IMR-90 (cell line): Measurements from ENCODE around the gene SNX1. TPM values are rescaled to one million over a fixed set of nuclear protein-coding genes. Genes with fewer than 3 reads are reported as not detected.
A peak's percentile ranks its signal among the peaks of the same experiment; 100 is the strongest.

Experiments
- ATAC-seq: fragments of 200-7000 bp; cut with Tn5 transposase; 2 replicates; pipeline ENCODE4 v1.9.1; 2020; ENCODE audit warnings: low read depth, mild to moderate bottlenecking, moderate library complexity
- BruUV-seq: library from RNA; stranded (reverse); fragments of 400-500 nt; replicated peaks from 2 replicates; lab custom pipeline; 2021; lab: Mats Ljungman, UMichigan
- CTCF ChIA-PET: fragments of 300-600 bp; formaldehyde crosslinking; extraction: SDS; loops from one replicate; lab custom pipeline; 2021; ENCODE audit warnings: antibody characterized with exemption; lab: Yijun Ruan, JAX
- POLR2A ChIA-PET: fragments of 300-600 bp; sonication (Branson Sonifier 250); formaldehyde crosslinking; loops from one replicate; lab custom pipeline; 2022; ENCODE audit warnings: antibody characterized with exemption; ENCODE audit not compliant: unreplicated experiment; lab: Charles Lee
- DNase-seq: peaks from one replicate; pipeline ENCODE4 v3.0.0; 2013
- H2AFZ ChIP-seq: replicated peaks from 2 replicates; pipeline ENCODE3; 2013; ENCODE audit warnings: low read length, mild to moderate bottlenecking; ENCODE audit not compliant: poor library complexity
- H2AK5ac ChIP-seq: 2 replicates; pipeline ENCODE4 v1.6.1; 2013; ENCODE audit warnings: low read depth, low read length, inconsistent platforms
- H2AK9ac ChIP-seq: replicated peaks from 2 replicates; pipeline ENCODE3; 2013; ENCODE audit warnings: mild to moderate bottlenecking, low read depth, low read length, moderate library complexity; ENCODE audit not compliant: poor library complexity
- H2BK120ac ChIP-seq: 2 replicates; pipeline ENCODE4 v1.6.1; 2013; ENCODE audit warnings: low read depth, low read length, inconsistent platforms
- H2BK15ac ChIP-seq: 3 replicates; pipeline ENCODE4 v1.6.1; 2013; ENCODE audit warnings: low read depth, low read length, inconsistent platforms
- H2BK20ac ChIP-seq: 2 replicates; pipeline ENCODE4 v1.6.1; 2013; ENCODE audit warnings: low read depth, mild to moderate bottlenecking, inconsistent platforms, low read length, moderate library complexity
- H2BK5ac ChIP-seq: 2 replicates; pipeline ENCODE4 v1.6.1; 2013; ENCODE audit warnings: mild to moderate bottlenecking, low read depth, low read length, inconsistent platforms; ENCODE audit not compliant: poor library complexity, severe bottlenecking
- H3K14ac ChIP-seq: replicated peaks from 2 replicates; pipeline ENCODE4 v1.6.1; 2013; ENCODE audit warnings: low read depth, low read length, inconsistent platforms
- H3K18ac ChIP-seq: 2 replicates; pipeline ENCODE4 v1.6.1; 2013; ENCODE audit warnings: low read depth, low read length, control low read depth
- H3K23ac ChIP-seq: 2 replicates; pipeline ENCODE4 v1.6.1; 2013; ENCODE audit warnings: low read depth, low read length, inconsistent platforms
- H3K27ac ChIP-seq: 2 replicates; pipeline ENCODE4 v1.5.1; 2013; ENCODE audit warnings: mild to moderate bottlenecking, control low read depth, low read length; ENCODE audit not compliant: insufficient read depth
- H3K27me3 ChIP-seq: 2 replicates; pipeline ENCODE4 v1.6.1; 2013; ENCODE audit warnings: low read length; ENCODE audit not compliant: control insufficient read depth, insufficient read depth
- H3K36me3 ChIP-seq: 2 replicates; pipeline ENCODE4 v1.6.1; 2013; ENCODE audit warnings: low read length, mixed read lengths; ENCODE audit not compliant: control insufficient read depth, insufficient read depth
- H3K4ac ChIP-seq: 2 replicates; pipeline ENCODE4 v1.6.1; 2013; ENCODE audit warnings: low read depth, low read length, inconsistent platforms
- H3K4me1 ChIP-seq: 2 replicates; pipeline ENCODE4 v1.6.1; 2013; ENCODE audit warnings: low read length, mixed read lengths; ENCODE audit not compliant: control insufficient read depth, insufficient read depth
- H3K4me2 ChIP-seq: 2 replicates; pipeline ENCODE4 v1.6.1; 2013; ENCODE audit warnings: low read depth, mild to moderate bottlenecking, control low read depth, low read length, moderate library complexity
- H3K4me3 ChIP-seq: 2 replicates; pipeline ENCODE4 v1.5.1; 2013; ENCODE audit warnings: low read depth, mild to moderate bottlenecking, control low read depth, low read length, moderate library complexity; ENCODE audit not compliant: insufficient read depth
- H3K56ac ChIP-seq: 2 replicates; pipeline ENCODE4 v1.6.1; 2013; ENCODE audit warnings: low read length, inconsistent platforms; ENCODE audit not compliant: insufficient read depth; ENCODE audit errors: extremely low read depth
- H3K79me1 ChIP-seq, 2 experiments: 2 replicates each; pipeline ENCODE4 v1.6.1; 2013; ENCODE audit warnings: low read length in 2 of 2, inconsistent platforms in 1 of 2, low read depth in 1 of 2
- H3K9ac ChIP-seq: 2 replicates; pipeline ENCODE4 v1.6.1; 2013; ENCODE audit warnings: low read depth, low read length, control low read depth
- H3K9me1 ChIP-seq: 2 replicates; pipeline ENCODE4 v1.6.1; 2013; ENCODE audit warnings: low read length, inconsistent platforms; ENCODE audit not compliant: insufficient read depth
- H3K9me3 ChIP-seq: 2 replicates; pipeline ENCODE4 v1.6.1; 2013; ENCODE audit warnings: low read length; ENCODE audit not compliant: control insufficient read depth, insufficient read depth
- H4K20me1 ChIP-seq: 2 replicates; pipeline ENCODE4 v1.6.1; 2013; ENCODE audit warnings: low read length, inconsistent platforms; ENCODE audit not compliant: insufficient read depth
- H4K5ac ChIP-seq: 2 replicates; pipeline ENCODE4 v1.6.1; 2013; ENCODE audit warnings: mild to moderate bottlenecking, low read depth, low read length, control low read depth
- H4K8ac ChIP-seq, 2 experiments: 2 replicates each; pipeline ENCODE4 v1.6.1; 2013; ENCODE audit warnings: low read depth in 2 of 2, low read length in 2 of 2, control low read depth in 1 of 2, inconsistent platforms in 1 of 2
- H4K91ac ChIP-seq: 2 replicates; pipeline ENCODE4 v1.6.1; 2013; ENCODE audit warnings: low read depth, low read length, inconsistent platforms; ENCODE audit not compliant: insufficient read depth
- MAFK ChIP-seq: IDR thresholded peaks from 2 replicates; pipeline ENCODE4 v1.6.1; 2012; ENCODE audit warnings: low read depth, low read length, improper control_type of control experiment
- MXI1 ChIP-seq: IDR thresholded peaks from 2 replicates; pipeline ENCODE4 v1.6.1; 2012; ENCODE audit warnings: low read depth, mild to moderate bottlenecking, low read length, moderate library complexity, borderline replicate concordance
- RAD21 ChIP-seq: IDR thresholded peaks from 2 replicates; pipeline ENCODE4 v1.6.1; 2012; ENCODE audit warnings: low read length, improper control_type of control experiment
- RCOR1 ChIP-seq: IDR thresholded peaks from 2 replicates; pipeline ENCODE4 v1.6.1; 2012; ENCODE audit warnings: mild to moderate bottlenecking, low read length, improper control_type of control experiment; ENCODE audit not compliant: insufficient replicate concordance
- WGBS, 2 experiments: methylation state at CpG; one replicate each; pipeline versions ENCODE4 v1.1.5 to v1.1.7; 2013; ENCODE audit warnings: missing lambda C conversion rate in 2 of 2; ENCODE audit not compliant: insufficient read length in 1 of 2; ENCODE audit errors: extremely low coverage in 2 of 2; 5-methylcytosine and 5-hydroxymethylcytosine counted together
- dilution Hi-C: fragments of 300-500 bp; cut with HindIII; formaldehyde crosslinking; loops from one replicate; pipeline ENCODE4 v1.14.3; 2018; ENCODE audit warnings: low sequenced_read_pairs; ENCODE audit not compliant: unreplicated experiment
- in situ Hi-C: fragments of 300-500 bp; cut with MboI; formaldehyde crosslinking; loops from 3 replicates; pipeline ENCODE4 v1.14.3; 2019; ENCODE audit warnings: low sequenced_read_pairs, inconsistent platforms, mixed read lengths
- intact Hi-C: fragments of 100-400 bp; cut with micrococcal nuclease; formaldehyde crosslinking; loops from 2 replicates; pipeline ENCODE4 v1.10.0; 2022
- polyA plus RNA-seq, 3 experiments: library from polyadenylated mRNA; depleted of rRNA; stranded (reverse); fragments of >200 nt; gene quantifications; 2 replicates each; pipeline ENCODE4 v1.2.3, GENCODE V29; 2012; ENCODE audit warnings: low replicate concordance in 1 of 3
- total RNA-seq: library from RNA; depleted of rRNA; stranded (reverse); fragments of >200 nt; gene quantifications from 2 replicates; pipeline ENCODE4 v1.2.3, GENCODE V29; 2012

The SNX1 gene
- total and polyA plus RNA-seq, 2 of the 4 experiments (the other 2 are of a cell fraction): 35.3 to 72.3 TPM

GRCh38 chr15:64158363-64159134 lies 62.8 kb downstream of the SNX1 start:
- peaks cover 62% of the 10 kb centered on the region for H3K36me3 ChIP-seq
- TF ChIP-seq RAD21 (no peak), RCOR1 (no peak), MXI1 (no peak), MAFK (no peak)
- no peak overlapping the region for H2BK5ac ChIP-seq
- intact Hi-C loops (no loop called here), dilution Hi-C loops (no loop called here), in situ Hi-C loops (no loop called here)
- 100% methylated on average over 3 of the region's 11 CpGs; no CpG with 5 or more reads in 1 of the 2 experiments for WGBS, 2 experiments
- H3K9me1 ChIP-seq: peaks cover 12% of the 10 kb centered on the region
- no peak overlapping the region for H4K91ac ChIP-seq
- no peak overlapping the region for H3K4me2 ChIP-seq
- no peak overlapping the region for H2BK20ac ChIP-seq
- no peak overlapping the region for H2BK120ac ChIP-seq
- ChIA-PET POLR2A (no interaction called here), CTCF (no interaction called here)
- H3K9ac ChIP-seq: no peak overlapping the region
- DNase-seq (no peak), ATAC-seq (no peak)
- H3K23ac ChIP-seq: peak overlapping the region; percentile 52
- no peak overlapping the region for H3K18ac ChIP-seq
- no peak overlapping the region for H3K56ac ChIP-seq
- peaks cover 6% of the 10 kb centered on the region for H3K4me1 ChIP-seq
- BruUV-seq: no TSS peak
- no peak overlapping the region for H2BK15ac ChIP-seq
- H4K20me1 ChIP-seq: peaks cover 72% of the 10 kb centered on the region
- H3K79me1 ChIP-seq: peaks cover 27 to 42% of the 10 kb centered on the region in 2 experiments
- H3K4me3 ChIP-seq: no peak overlapping the region
- H3K27me3 ChIP-seq: no peaks in the 10 kb centered on the region
- H2AFZ ChIP-seq: no peak overlapping the region
- no peak overlapping the region for H3K27ac ChIP-seq
- peak overlapping the region; percentile 58 for H2AK9ac ChIP-seq
- no peak overlapping the region for H4K8ac ChIP-seq
- no peak overlapping the region for H4K5ac ChIP-seq
- H2AK5ac ChIP-seq: no peak overlapping the region; the same call in 1 of the 2 replicates
- H3K4ac ChIP-seq: no peak overlapping the region
- 0 out of 2 replicates have a peak overlapping the region, but pooled peaks have one; percentile 32 for H3K14ac ChIP-seq
- H3K9me3 ChIP-seq: no peaks in the 10 kb centered on the region
